Gastrocnemius medialis (tissue), 4 donors: Measurements from ENCODE around the gene ILKAP. TPM values are rescaled to one million over a fixed set of nuclear protein-coding genes. Genes with fewer than 3 reads are reported as not detected.
A peak's percentile ranks its signal among the peaks of the same experiment; 100 is the strongest.
"Not testable (repeated sequence)": the region's sequence is repeated elsewhere in the genome, so short reads cannot be mapped to it uniquely, and the experiment has no call there.

Experiments
- ATAC-seq, 2 donors: fragments of 150-250 bp; one replicate each; pipeline ENCODE4 v1.9.1; 2016
- DNase-seq, 2 donors: peaks; one replicate each; pipeline ENCODE4 v3.0.0-alpha.2; 2019
- H3K27ac ChIP-seq, 4 donors: fragments of 200-600 bp; sonication (generic); 1 replicate in 1 of 4; 2 replicates in 3 of 4; pipeline ENCODE4 v1.5.1; 2016 to 2018; ENCODE audit warnings: mild to moderate bottlenecking in 2 of 4, moderate library complexity in 1 of 4
- H3K27me3 ChIP-seq, 3 donors: fragments of 200-600 bp; sonication (generic) in 2 of 3; 1 replicate in 1 of 3; 2 replicates in 2 of 3; pipeline versions ENCODE4 v1.5.1 to v1.6.0; 2016 to 2019; ENCODE audit warnings: mild to moderate bottlenecking in 1 of 3, moderate library complexity in 1 of 3
- H3K36me3 ChIP-seq, 2 donors: fragments of 200-600 bp; sonication (generic) in 1 of 2; one replicate each; pipeline ENCODE4 v1.5.1; 2017 to 2018
- H3K4me1 ChIP-seq, 2 donors: fragments of 200-600 bp; sonication (generic) in 1 of 2; one replicate each; pipeline ENCODE4 v1.5.1; 2016 to 2017; ENCODE audit warnings: mild to moderate bottlenecking in 2 of 2
- H3K4me3 ChIP-seq, 4 donors: fragments of 200-600 bp; sonication (generic) in 3 of 4; 1 replicate in 1 of 4; 2 replicates in 3 of 4; pipeline ENCODE4 v1.5.1; 2016 to 2019; ENCODE audit warnings: mild to moderate bottlenecking in 2 of 4
- H3K9me3 ChIP-seq, 3 donors: fragments of 200-600 bp; sonication (generic) in 2 of 3; 1 replicate in 1 of 3; 2 replicates in 2 of 3; pipeline ENCODE4 v1.5.1; 2016 to 2019
- CTCF ChIP-seq, 5 experiments: fragments of 450-650 bp in 3 of 5; fragments of 200-600 bp in 2 of 5; sonication (generic) in 2 of 5; IDR thresholded peaks in 4 of 5; conservative IDR thresholded peaks in 1 of 5; 1 replicate in 4 of 5; 2 replicates in 1 of 5; pipeline ENCODE4 v1.5.1; 2016 to 2019; ENCODE audit warnings: antibody characterized with exemption in 5 of 5, mild to moderate bottlenecking in 3 of 5, moderate library complexity in 3 of 5
- POLR2A ChIP-seq, 2 donors: fragments of 450-650 bp; IDR thresholded peaks; one replicate each; pipeline ENCODE4 v1.6.1; 2017; ENCODE audit warnings: antibody characterized with exemption in 2 of 2, mild to moderate bottlenecking in 2 of 2, moderate library complexity in 2 of 2
- in situ Hi-C, 4 donors: fragments of 200-750 bp; cut with MboI; loops; one replicate each; pipeline versions ENCODE4 v1.15.0 to v1.8.0; 2017; ENCODE audit warnings: low sequenced_read_pairs in 4 of 4
- intact Hi-C: fragments of 100-400 bp; cut with DNase I; formaldehyde crosslinking; loops from one replicate; pipeline ENCODE4 v1.15.1; 2023; ENCODE audit warnings: low total_unique reads
- total RNA-seq, 4 donors: library from RNA; depleted of rRNA; stranded (reverse); fragments of >200 nt; gene quantifications; one replicate each; pipeline versions ENCODE4 v1.1.0 to v1.2.3, GENCODE V29; 2016

The ILKAP gene
- total RNA-seq, 4 donors from 2014 or later = 16.6 to 30.1 (median 23.3) TPM

DNA sequence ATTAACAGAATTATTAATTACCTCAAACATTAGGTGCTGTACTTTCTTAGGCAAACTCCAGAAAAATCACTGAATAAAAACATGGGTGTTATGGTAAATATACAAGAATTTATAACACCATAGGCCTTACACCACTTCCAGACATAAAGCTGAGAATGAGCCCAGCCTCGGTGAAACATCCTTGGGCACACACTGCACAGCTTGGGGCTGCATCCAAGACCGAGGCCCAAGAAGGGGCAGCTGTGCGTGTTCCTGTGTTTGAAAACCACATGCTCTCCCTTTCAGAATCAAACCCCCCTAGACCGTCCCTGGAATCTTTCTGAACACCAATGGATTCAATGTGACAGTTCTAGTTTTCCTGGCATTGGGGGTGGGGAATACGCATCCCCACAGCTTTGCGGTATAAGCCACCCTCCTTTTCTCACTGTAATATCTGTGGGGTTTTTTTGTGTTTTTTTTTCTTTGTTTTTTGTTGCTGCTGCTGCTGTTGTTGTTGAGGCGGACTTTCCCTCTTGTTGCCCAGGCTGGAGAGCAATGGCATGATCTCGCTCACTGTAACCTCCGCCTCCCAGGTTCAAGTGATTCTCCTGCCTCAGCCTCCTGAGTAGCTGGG lies 31.8 kb downstream of the ILKAP start:
- in situ Hi-C loops = no loop called here
- DNase-seq = no peak
- no peak for TF ChIP-seq POLR2A (IDR thresholded peaks at IDR 0.05)
- no peak for TF ChIP-seq CTCF (IDR thresholded peaks at IDR 0.05 in 4 of 5, conservative IDR thresholded peaks at IDR 0.05 in 1 of 5)
- H3K4me1 ChIP-seq = peaks cover 4 to 10% of the 10 kb centered on the region in 2 donors
- intact Hi-C loops = no loop called here
- H3K9me3 ChIP-seq = no peaks in the 10 kb centered on the region
- no peaks in the 10 kb centered on the region for H3K27me3 ChIP-seq
- ATAC-seq = no peak
- H3K27ac ChIP-seq = no peak overlapping the region
- no peak overlapping the region for H3K4me3 ChIP-seq
- H3K36me3 ChIP-seq = peaks cover 0 to 62% of the 10 kb centered on the region in 2 donors

- H3K27me3 ChIP-seq, H3K4me3 ChIP-seq, H3K9me3 ChIP-seq, in situ Hi-C loops, DNase-seq, ATAC-seq, intact Hi-C loops: not testable (repeated sequence)
- H3K4me1 ChIP-seq = peaks cover 10 to 13% of the 10 kb centered on the region in 2 donors
- H3K36me3 ChIP-seq = peaks cover 0 to 62% of the 10 kb centered on the region in 2 donors
- peak overlapping the region in 1 of 4 donors; percentile 25 for H3K27ac ChIP-seq
Observed at GRCh38 chr2:238171072-238171431, 32.4 kb downstream of the ILKAP start.

DNA sequence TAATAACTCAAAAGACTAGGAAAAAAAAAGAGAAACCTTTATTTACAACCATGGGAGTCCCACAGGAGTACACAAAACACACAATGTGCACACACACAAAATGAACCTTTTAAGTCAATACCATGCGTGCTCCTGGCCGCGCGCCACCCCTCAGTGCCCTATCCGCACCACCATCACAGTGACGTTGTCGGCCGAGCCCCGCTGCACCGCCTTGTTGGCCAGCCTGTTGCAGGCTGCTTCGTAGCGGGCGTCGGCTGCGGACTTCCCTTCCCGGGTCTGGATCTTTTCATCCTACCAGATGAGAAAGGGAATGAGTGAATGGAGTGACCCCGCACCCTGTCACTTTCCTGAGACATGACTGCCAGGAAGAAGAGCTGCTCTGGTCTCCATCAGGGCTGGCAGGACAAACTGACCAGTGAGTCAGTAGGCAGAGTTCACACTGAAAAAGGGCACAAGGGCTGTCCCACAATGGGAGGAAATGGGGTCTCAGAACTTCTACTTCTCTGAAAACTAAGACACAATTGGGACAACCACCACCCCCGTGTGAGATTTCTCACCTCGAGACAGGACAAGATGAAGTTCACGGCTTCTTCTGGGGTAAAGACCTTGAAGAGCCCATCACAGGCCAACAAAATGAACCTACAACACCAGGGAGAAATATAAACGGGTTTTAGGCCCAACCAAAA lies 33.0 kb downstream of the ILKAP start:
- ATAC-seq (no peak), DNase-seq (no peak)
- Histone ChIP-seq H3K27me3 (no peaks in the 10 kb centered on the region), H3K4me1 (peaks cover 15 to 16% of the 10 kb centered on the region in 2 donors), H3K36me3 (peaks cover 0 to 62% of the 10 kb centered on the region in 2 donors), H3K4me3 (no peak overlapping the region), H3K27ac (peak overlapping the region in 2 of 4 donors; percentile 25), H3K9me3 (no peaks in the 10 kb centered on the region)
- intact Hi-C loops = no loop called here
- in situ Hi-C loops = no loop called here
- TF ChIP-seq CTCF (IDR thresholded peaks at IDR 0.05 in 4 of 5, conservative IDR thresholded peaks at IDR 0.05 in 1 of 5) = no peak
- TF ChIP-seq POLR2A (IDR thresholded peaks at IDR 0.05) = no peak

DNA sequence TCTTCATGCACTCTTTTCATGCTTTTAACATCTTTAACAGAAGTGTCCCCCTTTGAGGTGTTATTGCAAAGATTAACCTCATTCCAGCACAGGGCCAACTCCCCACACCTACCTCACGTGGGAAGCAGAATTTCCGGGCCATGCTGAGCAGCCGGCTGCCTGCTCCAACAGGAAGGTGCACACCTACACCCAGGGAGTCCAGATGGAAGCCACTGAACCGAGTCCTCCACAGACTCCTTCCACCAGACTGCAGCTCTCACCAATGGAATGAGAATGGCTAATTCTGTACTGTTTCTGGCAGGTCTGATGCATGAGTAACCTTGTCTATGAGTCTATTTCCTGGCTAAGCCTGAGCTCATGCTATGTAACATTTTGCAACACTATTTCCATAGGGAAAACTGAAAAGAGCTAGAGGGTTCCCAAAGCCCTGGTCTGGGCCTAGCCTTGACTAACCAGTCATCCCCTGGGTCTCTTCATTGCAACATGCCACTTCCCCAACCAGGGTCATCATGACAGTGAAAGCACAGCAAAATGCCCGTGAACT lies 33.7 kb downstream of the ILKAP start:
- DNase-seq (peak in 1 of 2 donors; percentile 34), ATAC-seq (peak in 1 of 2 donors; percentile 42)
- intact Hi-C loops (no loop called here), in situ Hi-C loops (no loop called here)
- no peak overlapping the region for H3K4me3 ChIP-seq
- H3K36me3 ChIP-seq = peaks cover 0 to 58% of the 10 kb centered on the region in 2 donors
- H3K27ac ChIP-seq = peak overlapping the region in 3 of 4 donors; percentile 7 to 27 (median 25)
- TF ChIP-seq POLR2A (IDR thresholded peaks at IDR 0.05) (no peak), CTCF (IDR thresholded peaks at IDR 0.05 in 4 of 5, conservative IDR thresholded peaks at IDR 0.05 in 1 of 5) (no peak)
- H3K27me3 ChIP-seq = no peaks in the 10 kb centered on the region
- H3K9me3 ChIP-seq = no peaks in the 10 kb centered on the region
- peaks cover 15 to 16% of the 10 kb centered on the region in 2 donors for H3K4me1 ChIP-seq

- Histone ChIP-seq H3K36me3 (peaks cover 0 to 52% of the 10 kb centered on the region in 2 donors), H3K4me3 (no peak overlapping the region), H3K4me1 (peaks cover 15 to 16% of the 10 kb centered on the region in 2 donors), H3K9me3 (no peaks in the 10 kb centered on the region), H3K27ac (peak overlapping the region; percentile 7 to 49 (median 28)), H3K27me3 (no peaks in the 10 kb centered on the region)
- ATAC-seq (peak in 1 of 2 donors; percentile 37), DNase-seq (peak in 1 of 2 donors; percentile 31)
- in situ Hi-C loops = no loop called here
- TF ChIP-seq POLR2A (IDR thresholded peaks at IDR 0.05) = no peak
- TF ChIP-seq CTCF (IDR thresholded peaks at IDR 0.05 in 4 of 5, conservative IDR thresholded peaks at IDR 0.05 in 1 of 5) = no peak
- intact Hi-C loops = no loop called here
Observed at GRCh38 chr2:238169048-238169707, 34.3 kb downstream of the ILKAP start.
